H9 (cell line): ENCODE results near the gene RUNX2. TPM values are rescaled to one million over a fixed set of nuclear protein-coding genes. Genes with fewer than 3 reads are reported as not detected.

ENCODE experiments used
- DNase-seq: peaks from one replicate; pipeline ENCODE4 v3.0.0-alpha.2; 2017
- H2AFZ ChIP-seq: one replicate; pipeline ENCODE4 v1.6.1; 2013; ENCODE audit warnings: mild to moderate bottlenecking, low read length, control low read depth, moderate library complexity
- H2AK5ac ChIP-seq: 2 replicates; pipeline ENCODE4 v1.6.1; 2013; ENCODE audit warnings: low read length, control low read depth, mixed read lengths; ENCODE audit not compliant: insufficient read length
- H2BK120ac ChIP-seq: one replicate; pipeline ENCODE4 v1.6.1; 2013; ENCODE audit warnings: low read depth, mild to moderate bottlenecking, low read length, control low read depth, inconsistent platforms; ENCODE audit not compliant: poor library complexity, severe bottlenecking
- H2BK12ac ChIP-seq: 2 replicates; pipeline ENCODE4 v1.6.1; 2013; ENCODE audit warnings: low read length, control low read depth, mixed read lengths, low read depth; ENCODE audit not compliant: insufficient read length
- H2BK15ac ChIP-seq: 2 replicates; pipeline ENCODE4 v1.6.1; 2013; ENCODE audit warnings: low read depth, low read length, control low read depth
- H2BK20ac ChIP-seq: one replicate; pipeline ENCODE4 v1.6.1; 2013; ENCODE audit warnings: low read depth, mild to moderate bottlenecking, low read length, control low read depth, inconsistent platforms; ENCODE audit not compliant: poor library complexity, severe bottlenecking
- H2BK5ac ChIP-seq: 2 replicates; pipeline ENCODE4 v1.6.1; 2013; ENCODE audit warnings: low read length, control low read depth, mixed read lengths; ENCODE audit not compliant: insufficient read length
- H3K14ac ChIP-seq: 2 replicates; pipeline ENCODE4 v1.6.1; 2013; ENCODE audit warnings: low read length, control low read depth; ENCODE audit not compliant: insufficient read depth
- H3K18ac ChIP-seq: 2 replicates; pipeline ENCODE4 v1.6.1; 2013; ENCODE audit warnings: low read depth, mild to moderate bottlenecking, mixed read lengths, low read length, control low read depth; ENCODE audit not compliant: insufficient read length
- H3K23ac ChIP-seq: 2 replicates; pipeline ENCODE4 v1.6.1; 2013; ENCODE audit warnings: low read length, control low read depth, mixed read lengths, low read depth; ENCODE audit not compliant: insufficient read length
- H3K23me2 ChIP-seq: 2 replicates; pipeline ENCODE4 v1.6.1; 2013; ENCODE audit warnings: low read depth, mild to moderate bottlenecking, mixed read lengths, low read length, control low read depth; ENCODE audit not compliant: insufficient read length, poor library complexity, severe bottlenecking
- H3K27ac ChIP-seq: 2 replicates; pipeline ENCODE4 v1.5.1; 2013; ENCODE audit warnings: low read length, control low read depth, mixed read lengths, low read depth; ENCODE audit not compliant: insufficient read length
- H3K27me3 ChIP-seq: 2 replicates; pipeline ENCODE4 v1.6.1; 2013; ENCODE audit warnings: low read length, control low read depth, inconsistent platforms; ENCODE audit not compliant: insufficient read depth
- H3K4ac ChIP-seq: 2 replicates; pipeline ENCODE4 v1.6.1; 2013; ENCODE audit warnings: low read depth, mild to moderate bottlenecking, control low read depth, inconsistent platforms, low read length, moderate library complexity
- H3K4me1 ChIP-seq: 2 replicates; pipeline ENCODE4 v1.6.1; 2013; ENCODE audit warnings: low read length, control low read depth, inconsistent platforms; ENCODE audit not compliant: insufficient read depth
- H3K4me2 ChIP-seq: 2 replicates; pipeline ENCODE4 v1.6.1; 2013; ENCODE audit warnings: low read length, control low read depth, mixed read lengths; ENCODE audit not compliant: insufficient read length, insufficient read depth
- H3K56ac ChIP-seq: 2 replicates; pipeline ENCODE4 v1.6.1; 2013; ENCODE audit warnings: low read depth, mild to moderate bottlenecking, mixed read lengths, low read length, control low read depth; ENCODE audit not compliant: insufficient read length
- H3K79me1 ChIP-seq: 2 replicates; pipeline ENCODE4 v1.6.1; 2013; ENCODE audit warnings: low read depth, mild to moderate bottlenecking, moderate library complexity, low read length, control low read depth, inconsistent platforms; ENCODE audit not compliant: insufficient read depth, poor library complexity, severe bottlenecking
- H3K79me2 ChIP-seq: 2 replicates; pipeline ENCODE4 v1.6.1; 2013; ENCODE audit warnings: low read length, control low read depth, inconsistent platforms; ENCODE audit not compliant: insufficient read depth
- H3K9ac ChIP-seq: 2 replicates; pipeline ENCODE4 v1.6.1; 2013; ENCODE audit warnings: low read length, control low read depth, mixed read lengths; ENCODE audit not compliant: insufficient read length; ENCODE audit errors: extremely low read depth
- H3K9me3 ChIP-seq: one replicate; pipeline ENCODE4 v1.6.1; 2013; ENCODE audit warnings: low read depth, low read length, inconsistent platforms; ENCODE audit not compliant: control insufficient read depth
- H3T11ph ChIP-seq: one replicate; pipeline ENCODE4 v1.6.1; 2013; ENCODE audit warnings: mild to moderate bottlenecking, low read length, control low read depth, inconsistent platforms
- H4K20me1 ChIP-seq: one replicate; pipeline ENCODE4 v1.6.1; 2013; ENCODE audit not compliant: control insufficient read depth, insufficient read length, insufficient read depth
- H4K5ac ChIP-seq: 2 replicates; pipeline ENCODE4 v1.6.1; 2013; ENCODE audit warnings: low read depth, mild to moderate bottlenecking, mixed read lengths, low read length, control low read depth; ENCODE audit not compliant: insufficient read length
- H4K8ac ChIP-seq: replicated peaks from 2 replicates; pipeline ENCODE4 v1.6.1; 2013; ENCODE audit warnings: low read length, control low read depth, mixed read lengths, low read depth; ENCODE audit not compliant: insufficient read length
- H4K91ac ChIP-seq: 2 replicates; pipeline ENCODE4 v1.6.1; 2013; ENCODE audit warnings: low read depth, mild to moderate bottlenecking, moderate library complexity, mixed read lengths, low read length, control low read depth; ENCODE audit not compliant: insufficient read length
- H3K27ac Mint-ChIP-seq, 3 experiments: 2 replicates in 2 of 3; 3 replicates in 1 of 3; pipeline ENCODE4 v1.8.0; 2020 to 2021; ENCODE audit warnings: mixed read lengths in 3 of 3, mild to moderate bottlenecking in 1 of 3, moderate library complexity in 1 of 3
- H3K27me3 Mint-ChIP-seq: 2 replicates; pipeline ENCODE4 v1.8.0; 2021; ENCODE audit warnings: low read depth, mild to moderate bottlenecking, moderate library complexity, mixed read lengths
- H3K36me3 Mint-ChIP-seq, 3 experiments: 2 replicates in 2 of 3; 3 replicates in 1 of 3; pipeline ENCODE4 v1.8.0; 2020 to 2021; ENCODE audit warnings: low read depth in 3 of 3, mixed read lengths in 3 of 3; ENCODE audit not compliant: insufficient read depth in 1 of 3
- H3K4me1 Mint-ChIP-seq, 2 experiments: 2 replicates each; pipeline ENCODE4 v1.8.0; 2020; ENCODE audit warnings: mixed read lengths in 2 of 2
- H3K4me3 Mint-ChIP-seq, 2 experiments: 2 replicates in 1 of 2; 3 replicates in 1 of 2; pipeline ENCODE4 v1.8.0; 2020 to 2021; ENCODE audit warnings: mild to moderate bottlenecking in 2 of 2, mixed read lengths in 2 of 2, moderate library complexity in 1 of 2
- H3K9me3 Mint-ChIP-seq, 2 experiments: 2 replicates in 1 of 2; 3 replicates in 1 of 2; pipeline ENCODE4 v1.8.0; 2020; ENCODE audit warnings: mild to moderate bottlenecking in 2 of 2, mixed read lengths in 2 of 2, moderate library complexity in 1 of 2
- CTCF ChIP-seq: fragments of 200-600 bp; sonication (generic); conservative IDR thresholded peaks from 3 replicates; pipeline ENCODE4 v1.8.0; 2021; ENCODE audit warnings: antibody characterized with exemption, mild to moderate bottlenecking
- whole genome bisulfite sequencing: extraction: QIAGEN DNeasy Blood & Tissue Kit; methylation state at CpG from one replicate; pipeline ENCODE4 v1.1.7; 2013; ENCODE audit warnings: missing lambda C conversion rate, low lambda C conversion rate, mixed read lengths; ENCODE audit not compliant: insufficient read length; ENCODE audit errors: extremely low coverage; 5-methylcytosine and 5-hydroxymethylcytosine counted together
- total RNA-seq: library from RNA; stranded (reverse); gene quantifications from 2 replicates; pipeline ENCODE4 v1.2.1, GENCODE V29; 2021

Gene RUNX2
- total RNA-seq, 1 experiment from 2014 or later: 0.15 TPM

- Histone ChIP-seq H2AK5ac (no peak overlapping the region), H3K4ac (no peak overlapping the region), H4K91ac (no peak overlapping the region), H2BK12ac (no peak overlapping the region), H2BK20ac (no peak overlapping the region), H4K8ac (no peak overlapping the region), H2BK120ac (no peak overlapping the region), H2BK15ac (no peak overlapping the region), H4K5ac (no peak overlapping the region), H3K79me2 (no peaks in the 10 kb centered on the region), H3K79me1 (no peaks in the 10 kb centered on the region), H2BK5ac (no peak overlapping the region), H3K14ac (no peak overlapping the region), H3K56ac (no peak overlapping the region), H3K23ac (no peak overlapping the region), H3K9ac (no peak overlapping the region), H3K4me1 (no peaks in the 10 kb centered on the region), H2AFZ (no peak overlapping the region), H3K18ac (no peak overlapping the region), H3K9me3 (no peaks in the 10 kb centered on the region), H3K4me2 (no peak overlapping the region), H4K20me1 (no peaks in the 10 kb centered on the region), H3K27ac (no peak overlapping the region), H3K23me2 (no peaks in the 10 kb centered on the region), H3T11ph (no peak overlapping the region), H3K27me3 (no peaks in the 10 kb centered on the region)
- no CpG with 5 or more reads among the region's 6 CpGs for WGBS
- Mint-ChIP-seq H3K4me3 (no peak overlapping the region), H3K27me3 (no peaks in the 10 kb centered on the region; the same call in 1 of the 2 replicates), H3K9me3 (no peaks in the 10 kb centered on the region; a peak in 1 of 5 replicates), H3K4me1 (peaks cover 5% of the 10 kb centered on the region in 2 experiments), H3K27ac (no peak overlapping the region), H3K36me3 (no peaks in the 10 kb centered on the region)
- no peak for TF ChIP-seq CTCF
- DNase-seq: no peak
These were observed 167.9 kb downstream of the RUNX2 start for GRCh38 chr6:45496085-45496433.
